Measurements from ENCODE around the gene DEDD2. TPM values are rescaled to one million over a fixed set of nuclear protein-coding genes. Genes with fewer than 3 reads are reported as not detected.

Gene DEDD2
- total RNA-seq, 2 donors from 2014 or later = 19.2 to 24.8 TPM

GRCh38 chr19:42248270-42249148 lies 31.0 kb upstream of the DEDD2 start:
- H3K36me3 ChIP-seq = peaks cover 17% of the 10 kb centered on the region
- TF ChIP-seq, protein P1, sequence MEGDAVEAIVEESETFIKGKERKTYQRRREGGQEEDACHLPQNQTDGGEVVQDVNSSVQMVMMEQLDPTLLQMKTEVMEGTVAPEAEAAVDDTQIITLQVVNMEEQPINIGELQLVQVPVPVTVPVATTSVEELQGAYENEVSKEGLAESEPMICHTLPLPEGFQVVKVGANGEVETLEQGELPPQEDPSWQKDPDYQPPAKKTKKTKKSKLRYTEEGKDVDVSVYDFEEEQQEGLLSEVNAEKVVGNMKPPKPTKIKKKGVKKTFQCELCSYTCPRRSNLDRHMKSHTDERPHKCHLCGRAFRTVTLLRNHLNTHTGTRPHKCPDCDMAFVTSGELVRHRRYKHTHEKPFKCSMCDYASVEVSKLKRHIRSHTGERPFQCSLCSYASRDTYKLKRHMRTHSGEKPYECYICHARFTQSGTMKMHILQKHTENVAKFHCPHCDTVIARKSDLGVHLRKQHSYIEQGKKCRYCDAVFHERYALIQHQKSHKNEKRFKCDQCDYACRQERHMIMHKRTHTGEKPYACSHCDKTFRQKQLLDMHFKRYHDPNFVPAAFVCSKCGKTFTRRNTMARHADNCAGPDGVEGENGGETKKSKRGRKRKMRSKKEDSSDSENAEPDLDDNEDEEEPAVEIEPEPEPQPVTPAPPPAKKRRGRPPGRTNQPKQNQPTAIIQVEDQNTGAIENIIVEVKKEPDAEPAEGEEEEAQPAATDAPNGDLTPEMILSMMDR (IDR thresholded peaks at IDR 0.05) = no peak
- peaks cover 0 to 91% of the 10 kb centered on the region in 2 donors for H3K4me1 ChIP-seq
- H3K27ac ChIP-seq = peak overlapping the region; percentile 99
- no peaks in the 10 kb centered on the region for H3K27me3 ChIP-seq
- no peak for DNase-seq (ENCODE audit: low spot score)
- H3K4me3 ChIP-seq = no peak overlapping the region
- no peaks in the 10 kb centered on the region for H3K9me3 ChIP-seq

GRCh38 chr19:42247640-42248199 lies 30.2 kb upstream of the DEDD2 start:
- Histone ChIP-seq H3K27me3 (no peaks in the 10 kb centered on the region), H3K9me3 (no peaks in the 10 kb centered on the region), H3K4me3 (no peak overlapping the region), H3K36me3 (peaks cover 17% of the 10 kb centered on the region), H3K27ac (peak overlapping the region; percentile 42 to 99), H3K4me1 (peaks cover 0 to 89% of the 10 kb centered on the region in 2 donors)
- TF ChIP-seq, protein P1 (IDR thresholded peaks at IDR 0.05) = no peak
- DNase-seq (ENCODE audit: low spot score) = no peak

GRCh38 chr19:42246922-42247639 lies 29.6 kb upstream of the DEDD2 start:
- H3K9me3 ChIP-seq = no peaks in the 10 kb centered on the region
- H3K4me1 ChIP-seq = peaks cover 0 to 83% of the 10 kb centered on the region in 2 donors
- H3K27me3 ChIP-seq = no peaks in the 10 kb centered on the region
- peaks cover 17% of the 10 kb centered on the region for H3K36me3 ChIP-seq
- H3K4me3 ChIP-seq = no peak overlapping the region
- peak overlapping the region; percentile 42 to 99 for H3K27ac ChIP-seq
- no peak for DNase-seq (ENCODE audit: low spot score)
- TF ChIP-seq, protein P1 (IDR thresholded peaks at IDR 0.05) = no peak

GRCh38 chr19:42246143-42246921 lies 28.9 kb upstream of the DEDD2 start:
- H3K4me3 ChIP-seq = no peak overlapping the region
- peak; percentile 93 for DNase-seq (ENCODE audit: low spot score)
- H3K36me3 ChIP-seq = peaks cover 17% of the 10 kb centered on the region
- peak overlapping the region; percentile 42 to 99 for H3K27ac ChIP-seq
- H3K27me3 ChIP-seq = no peaks in the 10 kb centered on the region
- TF ChIP-seq, protein P1 (IDR thresholded peaks at IDR 0.05) = peak; percentile 22 to 85
- peaks cover 0 to 81% of the 10 kb centered on the region in 2 donors for H3K4me1 ChIP-seq
- H3K9me3 ChIP-seq = no peaks in the 10 kb centered on the region

GRCh38 chr19:42245231-42245630 lies 27.8 kb upstream of the DEDD2 start:
- no peaks in the 10 kb centered on the region for H3K9me3 ChIP-seq
- no peak for DNase-seq (ENCODE audit: low spot score)
- peak overlapping the region; percentile 84 to 90 for H3K27ac ChIP-seq
- TF ChIP-seq, protein P1 (IDR thresholded peaks at IDR 0.05) = no peak
- peaks cover 0 to 77% of the 10 kb centered on the region in 2 donors for H3K4me1 ChIP-seq
- H3K4me3 ChIP-seq = no peak overlapping the region
- no peaks in the 10 kb centered on the region for H3K27me3 ChIP-seq
- peaks cover 17% of the 10 kb centered on the region for H3K36me3 ChIP-seq
